Kidney (tissue), 22 donors: Measurements from ENCODE around the gene CABP7. TPM values are rescaled to one million over a fixed set of nuclear protein-coding genes. Genes with fewer than 3 reads are reported as not detected.

Experiments
- DNase-seq, 5 donors: peaks; one replicate each; pipeline ENCODE4 v3.0.0-alpha.2; 2013 to 2020
- FAIRE-seq: peaks from 2 replicates; lab custom pipeline; 2012; peaks lifted over from hg19 to GRCh38; lab: Jason Lieb, UNC
- H3K27ac ChIP-seq, 2 donors: one replicate each; pipeline ENCODE4 v1.7.0; 2013; ENCODE audit warnings: low read depth in 2 of 2, low read length in 2 of 2, inconsistent platforms in 1 of 2
- H3K27me3 ChIP-seq: one replicate; pipeline ENCODE4 v1.7.1; 2013; ENCODE audit warnings: low read length, inconsistent platforms; ENCODE audit not compliant: control insufficient read depth, insufficient read depth
- H3K36me3 ChIP-seq, 3 donors: one replicate each; pipeline versions ENCODE4 v1.7.0 to v1.7.1; 2013; ENCODE audit warnings: low read length in 3 of 3, control low read depth in 1 of 3, inconsistent platforms in 1 of 3; ENCODE audit not compliant: insufficient read depth in 3 of 3, control insufficient read depth in 2 of 3
- H3K4me1 ChIP-seq, 3 donors: one replicate each; pipeline versions ENCODE4 v1.7.0 to v1.7.1; 2013; ENCODE audit warnings: low read length in 3 of 3, inconsistent platforms in 1 of 3, low read depth in 1 of 3; ENCODE audit not compliant: control insufficient read depth in 2 of 3, insufficient read depth in 2 of 3
- H3K4me3 ChIP-seq, 3 donors: one replicate each; pipeline versions ENCODE4 v1.7.0 to v1.8.1; 2013; ENCODE audit warnings: low read length in 3 of 3, control low read depth in 1 of 3, inconsistent platforms in 1 of 3
- H3K9ac ChIP-seq, 3 donors: one replicate each; pipeline versions ENCODE4 v1.7.0 to v1.7.1; 2013; ENCODE audit warnings: low read length in 3 of 3, control low read depth in 1 of 3, inconsistent platforms in 1 of 3
- H3K9me3 ChIP-seq, 3 donors: one replicate each; pipeline versions ENCODE4 v1.7.0 to v1.7.1; 2013; ENCODE audit warnings: low read length in 3 of 3, control low read depth in 1 of 3, inconsistent platforms in 1 of 3; ENCODE audit not compliant: control insufficient read depth in 2 of 3, insufficient read depth in 1 of 3
- intact Hi-C: fragments of 100-400 bp; cut with DNase I; formaldehyde crosslinking; loops from one replicate; pipeline ENCODE4 v1.11.1; 2022
- long read RNA-seq, 10 donors: library from polyadenylated mRNA in 1 of 10; unstranded in 1 of 10; transcript quantifications; one replicate each; pipeline ENCODE4 v2.0.0 and lab custom pipeline, GENCODE V29; 2021 to 2026
- polyA plus RNA-seq: library from polyadenylated mRNA; stranded (reverse); fragments of 350-450 nt; fragmentation: Illumina TruSeq; extraction: RNeasy Lipid Tissue Mini Kit (QIAGEN cat#74804); gene quantifications from one replicate; pipeline ENCODE4 v1.2.3, GENCODE V29; 2014; ENCODE audit warnings: low read depth, low replicate concordance; ENCODE audit not compliant: insufficient read depth
- total RNA-seq: library from RNA; stranded (reverse); fragmentation: NEBNext Ultra II Directional; extraction: Animal tissue kit (Norgen Biotek cat#: 25700); gene quantifications from one replicate; pipeline ENCODE4 v1.2.1, GENCODE V29; 2021
- TF ChIP-seq, protein P1 (sequence below): IDR thresholded peaks from 3 replicates; pipeline ENCODE4 v1.5.1; 2012; ENCODE audit warnings: mild to moderate bottlenecking, moderate library complexity, borderline replicate concordance; ENCODE audit not compliant: insufficient read depth; ENCODE audit errors: extremely low read depth
- donor health status: control.
- donor health status: control.
- donor health status: control.
- donor health status: control.
- donor health status: control.
- donor health status: DM: yes; HTN: yes; CAD: no.
- donor health status: Normal renal cell carcinoma (clear cell type).

CABP7 gene
- total RNA-seq (0.06 TPM), polyA plus RNA-seq (not detected)
- long read RNA-seq, donor 1, partial matches to known transcripts, result 0 of 1 reads
- long read RNA-seq, donor 1, other reads (novel, unspliced or antisense), result 0 of 1 reads
- long read RNA-seq, donor 2, result 0 reads
- long read RNA-seq, donor 3, result 0 reads
- long read RNA-seq, donor 4, result 0 reads
- long read RNA-seq, donor 5, result 0 reads
- long read RNA-seq, donor 6, result 0 reads
- long read RNA-seq, donor 7, partial matches to known transcripts, result 0 of 2 reads
- long read RNA-seq, donor 7, other reads (novel, unspliced or antisense), result 2 of 2 reads
- long read RNA-seq, donor 8, partial matches to known transcripts, result 32 of 50 reads
- long read RNA-seq, donor 8, other reads (novel, unspliced or antisense), result 18 of 50 reads
- long read RNA-seq, donor 9, result 0 reads
- long read RNA-seq, donor 10, result 0 reads

DNA sequence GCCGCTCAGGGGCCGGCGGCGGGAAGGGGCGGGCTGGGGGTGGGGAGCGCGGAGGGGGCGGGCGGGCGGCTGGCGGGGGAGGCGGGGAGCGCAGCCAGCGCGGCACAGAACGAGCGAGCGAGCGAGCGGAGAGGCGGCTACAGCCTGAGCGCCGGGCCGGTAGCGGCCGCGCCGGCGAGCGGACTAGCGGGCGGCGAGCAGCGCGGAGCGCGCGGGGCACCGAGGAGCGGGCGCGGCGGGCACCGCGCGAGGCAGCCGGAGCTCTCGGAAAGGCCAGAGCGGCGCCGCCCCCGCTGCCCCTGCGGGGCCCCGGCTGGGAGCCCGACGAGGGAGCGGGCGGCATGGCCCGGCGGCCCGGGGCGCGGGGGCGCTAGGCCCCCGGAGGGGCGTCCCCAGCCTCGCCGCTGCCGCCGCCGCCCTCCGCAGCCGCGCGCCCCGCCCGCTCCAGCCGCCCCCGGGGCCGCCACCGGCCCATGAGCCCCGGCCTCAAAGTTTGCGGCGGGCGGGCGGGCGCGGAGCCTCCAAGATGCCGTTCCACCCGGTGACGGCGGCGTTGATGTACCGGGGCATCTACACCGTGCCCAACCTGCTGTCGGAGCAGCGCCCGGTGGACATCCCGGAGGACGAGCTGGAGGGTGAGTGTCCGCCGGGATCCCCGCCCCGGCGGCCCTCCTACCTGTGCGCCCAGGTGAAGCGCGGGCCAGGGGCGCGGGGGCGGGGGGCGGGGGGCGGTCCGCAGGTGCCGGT is at the start of gene CABP7:
TSS of gene CABP7 (plus strand) at position 105 of the 747 bp plus-strand sequence. CDS start at position 527, 422 bp downstream.
- no peak within 1 kb of the TSS for H3K4me3 ChIP-seq
- no peak within 1 kb of the TSS for H3K27ac ChIP-seq
- TF ChIP-seq, protein P1, sequence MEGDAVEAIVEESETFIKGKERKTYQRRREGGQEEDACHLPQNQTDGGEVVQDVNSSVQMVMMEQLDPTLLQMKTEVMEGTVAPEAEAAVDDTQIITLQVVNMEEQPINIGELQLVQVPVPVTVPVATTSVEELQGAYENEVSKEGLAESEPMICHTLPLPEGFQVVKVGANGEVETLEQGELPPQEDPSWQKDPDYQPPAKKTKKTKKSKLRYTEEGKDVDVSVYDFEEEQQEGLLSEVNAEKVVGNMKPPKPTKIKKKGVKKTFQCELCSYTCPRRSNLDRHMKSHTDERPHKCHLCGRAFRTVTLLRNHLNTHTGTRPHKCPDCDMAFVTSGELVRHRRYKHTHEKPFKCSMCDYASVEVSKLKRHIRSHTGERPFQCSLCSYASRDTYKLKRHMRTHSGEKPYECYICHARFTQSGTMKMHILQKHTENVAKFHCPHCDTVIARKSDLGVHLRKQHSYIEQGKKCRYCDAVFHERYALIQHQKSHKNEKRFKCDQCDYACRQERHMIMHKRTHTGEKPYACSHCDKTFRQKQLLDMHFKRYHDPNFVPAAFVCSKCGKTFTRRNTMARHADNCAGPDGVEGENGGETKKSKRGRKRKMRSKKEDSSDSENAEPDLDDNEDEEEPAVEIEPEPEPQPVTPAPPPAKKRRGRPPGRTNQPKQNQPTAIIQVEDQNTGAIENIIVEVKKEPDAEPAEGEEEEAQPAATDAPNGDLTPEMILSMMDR, result no peak
- H3K4me1 ChIP-seq, result peaks cover 0 to 3% (median 0%) of the 10 kb centered on the region in 3 donors
- no peaks in the 10 kb centered on the region for H3K36me3 ChIP-seq
- no peaks in the 10 kb centered on the region for H3K9me3 ChIP-seq
- H3K9ac ChIP-seq, result no peak within 1 kb of the TSS
- FAIRE-seq, result no peak
- DNase-seq, result peak in 1 of 5 donors; percentile 20
- peaks cover 6% of the 10 kb centered on the region for H3K27me3 ChIP-seq
- intact Hi-C loops, result no loop called here

DNA sequence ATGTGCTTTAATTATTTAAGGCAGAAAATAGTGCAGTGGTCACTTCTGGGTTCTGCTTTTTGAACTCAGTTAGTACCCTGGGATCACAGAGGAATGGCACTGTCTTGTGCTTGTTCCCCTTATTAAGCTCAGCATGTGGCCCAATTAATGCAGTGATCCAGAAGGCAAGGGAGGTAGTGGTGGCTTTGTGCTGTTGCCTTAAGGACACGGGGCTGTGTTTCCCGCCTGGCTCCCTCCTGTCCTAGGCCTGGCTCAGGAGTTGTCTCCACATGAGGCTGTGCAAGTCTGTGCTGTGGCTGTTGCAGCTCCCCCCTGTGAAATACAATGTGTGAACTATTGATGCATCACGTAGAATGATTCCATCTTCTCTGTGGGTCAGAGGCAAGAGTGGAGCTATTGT is 49.2 kb upstream of the CABP7 start:
- H3K36me3 ChIP-seq, result peaks cover 7 to 58% (median 28%) of the 10 kb centered on the region in 3 donors
- H3K27ac ChIP-seq, result no peak overlapping the region
- no peaks in the 10 kb centered on the region for H3K27me3 ChIP-seq
- H3K4me1 ChIP-seq, result no peaks in the 10 kb centered on the region
- intact Hi-C loops, result no loop called here
- no peak overlapping the region for H3K4me3 ChIP-seq
- TF ChIP-seq, protein P1, result no peak
- DNase-seq, result peak in 1 of 5 donors; percentile 3
- no peak overlapping the region for H3K9ac ChIP-seq
- FAIRE-seq, result no peak
- no peaks in the 10 kb centered on the region for H3K9me3 ChIP-seq

DNA sequence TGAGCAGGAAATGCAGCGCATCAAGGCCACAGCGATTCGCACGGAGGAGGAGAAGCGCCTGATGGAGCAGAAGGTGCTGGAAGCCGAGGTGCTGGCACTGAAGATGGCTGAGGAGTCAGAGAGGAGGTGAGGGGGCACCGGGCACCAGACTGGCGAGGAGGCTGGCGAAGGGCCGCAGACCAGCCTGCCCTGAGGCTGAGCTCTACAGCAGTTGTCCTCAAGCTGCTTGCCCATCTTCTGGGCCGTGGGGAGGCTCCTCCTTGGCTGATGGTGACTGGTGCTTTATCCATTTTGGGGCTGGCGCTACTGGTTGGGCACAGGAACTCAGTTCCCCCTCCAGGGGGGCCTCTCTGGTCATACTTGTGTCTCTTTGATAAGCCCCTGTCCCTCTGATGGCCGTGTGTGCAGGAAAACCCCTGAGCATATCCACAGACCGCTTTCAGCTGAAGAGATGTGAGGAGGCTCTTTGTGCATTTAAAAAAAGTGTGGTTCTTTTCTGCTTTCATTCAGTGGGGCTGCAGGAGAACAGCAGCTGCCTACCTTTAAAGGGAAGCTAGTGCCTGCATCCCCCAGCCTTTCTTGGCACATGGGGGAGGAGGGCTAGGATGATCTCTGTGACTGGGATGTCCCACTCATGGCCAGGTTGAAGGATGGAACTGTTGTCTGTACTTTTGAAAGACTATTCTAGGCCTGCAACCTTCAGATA is 46.3 kb upstream of the CABP7 start:
- Histone ChIP-seq H3K4me3 (no peak overlapping the region), H3K36me3 (peaks cover 7 to 64% (median 36%) of the 10 kb centered on the region in 3 donors), H3K27me3 (no peaks in the 10 kb centered on the region), H3K27ac (no peak overlapping the region), H3K9me3 (no peaks in the 10 kb centered on the region), H3K9ac (no peak overlapping the region), H3K4me1 (no peaks in the 10 kb centered on the region)
- TF ChIP-seq, protein P1, result no peak
- FAIRE-seq (no peak), DNase-seq (no peak)
- intact Hi-C loops, result no loop called here
